ENCODE data around the gene NWD2. TPM values are rescaled to one million over a fixed set of nuclear protein-coding genes. Genes with fewer than 3 reads are reported as not detected.
A peak's percentile ranks its signal among the peaks of the same experiment; 100 is the strongest.

Gene NWD2
- total RNA-seq, 1 donor from 2014 or later: not detected

GRCh38 chr4:37438564-37439279, 194.2 kb downstream of the NWD2 start:
- no peak for DNase-seq (ENCODE audit: low read depth)

- DNase-seq (ENCODE audit: low read depth): no peak
These were observed 195.4 kb downstream of the NWD2 start for GRCh38 chr4:37439809-37440474.

GRCh38 chr4:37440501-37440900, 196.0 kb downstream of the NWD2 start:
- no peak for DNase-seq (ENCODE audit: low read depth)

GRCh38 chr4:37441231-37442061, 196.9 kb downstream of the NWD2 start:
- DNase-seq (ENCODE audit: low read depth): peak; percentile 75

GRCh38 chr4:37442062-37442323, 197.4 kb downstream of the NWD2 start:
- no peak for DNase-seq (ENCODE audit: low read depth)

GRCh38 chr4:37443137-37443536, 198.6 kb downstream of the NWD2 start:
- DNase-seq (ENCODE audit: low read depth): no peak

- no peak for DNase-seq (ENCODE audit: low read depth)
These were observed 200.5 kb downstream of the NWD2 start for GRCh38 chr4:37445023-37445422.

GRCh38 chr4:37446016-37446415, 201.5 kb downstream of the NWD2 start:
- peak; percentile 49 for DNase-seq (ENCODE audit: low read depth)

GRCh38 chr4:37447886-37448285, 203.3 kb downstream of the NWD2 start:
- DNase-seq (ENCODE audit: low read depth): no peak

GRCh38 chr4:37450309-37450708, 205.8 kb downstream of the NWD2 start:
- DNase-seq (ENCODE audit: low read depth): no peak

- DNase-seq (ENCODE audit: low read depth): no peak
These were observed 206.4 kb downstream of the NWD2 start for GRCh38 chr4:37450911-37451310.

GRCh38 chr4:37451656-37452055, 207.1 kb downstream of the NWD2 start:
- DNase-seq (ENCODE audit: low read depth): no peak

GRCh38 chr4:37452952-37453280, 208.4 kb downstream of the NWD2 start:
- DNase-seq (ENCODE audit: low read depth): peak; percentile 91

- no peak for DNase-seq (ENCODE audit: low read depth)
These were observed 208.9 kb downstream of the NWD2 start for GRCh38 chr4:37453281-37453998.

- no peak for DNase-seq (ENCODE audit: low read depth)
These were observed 209.7 kb downstream of the NWD2 start for GRCh38 chr4:37453999-37454800.

- peak; percentile 46 for DNase-seq (ENCODE audit: low read depth)
These were observed 211.0 kb downstream of the NWD2 start for GRCh38 chr4:37455301-37456131.

GRCh38 chr4:37461801-37462200, 217.3 kb downstream of the NWD2 start:
- DNase-seq (ENCODE audit: low read depth): no peak

GRCh38 chr4:37463033-37463856, 218.7 kb downstream of the NWD2 start:
- no peak for DNase-seq (ENCODE audit: low read depth)

GRCh38 chr4:37464373-37465128, 220.0 kb downstream of the NWD2 start:
- no peak for DNase-seq (ENCODE audit: low read depth)

Data from renal cortical epithelial cell (primary cell).